ENCODE measurements around the gene CALML6. TPM values are rescaled to one million over a fixed set of nuclear protein-coding genes. Genes with fewer than 3 reads are reported as not detected.
"Not testable (repeated sequence)": the region's sequence is repeated elsewhere in the genome, so short reads cannot be mapped to it uniquely, and the experiment has no call there.

The CALML6 gene, protein sequence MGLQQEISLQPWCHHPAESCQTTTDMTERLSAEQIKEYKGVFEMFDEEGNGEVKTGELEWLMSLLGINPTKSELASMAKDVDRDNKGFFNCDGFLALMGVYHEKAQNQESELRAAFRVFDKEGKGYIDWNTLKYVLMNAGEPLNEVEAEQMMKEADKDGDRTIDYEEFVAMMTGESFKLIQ
- total RNA-seq (2014; rRNA removed; shearing (Covaris generic)): 0.91 TPM in 1 of 2 replicates, not detected in the other

- DNase-seq (ENCODE audit: low spot score): no peak
Measured at GRCh38 chr1:1914971-1915692, at the start of gene CALML6. TSS of gene CALML6 (plus strand) at chr1:1915260. CDS start at chr1:1915281, 21 bp downstream.

DNA sequence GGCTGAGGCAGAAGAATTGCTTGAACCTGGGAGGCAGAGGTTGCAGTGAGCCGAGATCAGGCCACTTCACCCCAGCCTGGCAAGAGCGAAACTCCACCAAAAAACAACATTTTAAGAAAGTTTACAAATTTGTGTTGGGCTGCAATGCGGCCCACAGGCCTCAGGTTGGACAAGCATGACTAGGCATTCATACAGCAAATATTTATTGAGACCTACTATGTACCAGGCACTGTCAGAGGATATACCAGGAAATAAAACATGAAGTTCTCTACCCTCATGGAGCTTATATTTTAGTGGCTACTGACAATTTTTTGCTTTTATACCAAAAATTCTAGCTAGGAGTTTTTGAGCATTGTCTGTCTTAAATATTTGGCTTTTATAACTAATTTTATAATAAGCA lies 47.9 kb upstream of the CALML6 start:
- DNase-seq (ENCODE audit: low spot score): no peak

- no peak for DNase-seq (ENCODE audit: low spot score)
Measured at GRCh38 chr1:1869469-1869868, 45.6 kb upstream of the CALML6 start.

DNA sequence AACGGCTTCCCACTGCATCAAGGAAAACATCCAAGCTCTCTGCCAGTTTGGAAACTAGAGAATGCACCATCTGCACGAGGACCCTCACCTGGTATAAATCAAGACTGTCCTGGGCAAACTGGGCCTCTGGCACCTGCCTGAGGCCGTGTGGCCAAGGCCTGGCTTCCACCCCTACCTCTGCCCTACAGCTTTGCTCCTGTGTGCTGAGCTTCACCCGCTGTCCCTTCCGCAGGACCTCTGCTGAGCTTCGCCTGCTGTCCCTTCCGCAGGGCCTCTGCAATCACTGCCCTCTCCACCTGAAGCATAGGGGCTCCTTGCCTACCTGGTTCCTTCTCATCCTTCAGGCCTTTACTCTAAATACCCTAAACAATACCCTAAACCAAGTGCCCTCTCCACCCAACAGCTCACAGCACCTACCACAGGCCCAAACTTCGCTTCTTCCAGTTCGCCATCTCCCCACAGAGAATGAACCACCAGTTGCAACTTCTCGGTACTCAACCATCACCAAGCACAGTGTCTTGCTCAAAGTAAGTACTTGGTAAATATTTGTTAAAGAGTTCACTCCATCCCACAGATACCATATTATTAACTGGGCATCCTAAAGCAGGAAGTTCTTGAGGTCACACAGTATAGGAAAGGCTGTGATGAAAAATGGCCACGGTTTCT lies 42.6 kb upstream of the CALML6 start:
- DNase-seq (ENCODE audit: low spot score): no peak

DNA sequence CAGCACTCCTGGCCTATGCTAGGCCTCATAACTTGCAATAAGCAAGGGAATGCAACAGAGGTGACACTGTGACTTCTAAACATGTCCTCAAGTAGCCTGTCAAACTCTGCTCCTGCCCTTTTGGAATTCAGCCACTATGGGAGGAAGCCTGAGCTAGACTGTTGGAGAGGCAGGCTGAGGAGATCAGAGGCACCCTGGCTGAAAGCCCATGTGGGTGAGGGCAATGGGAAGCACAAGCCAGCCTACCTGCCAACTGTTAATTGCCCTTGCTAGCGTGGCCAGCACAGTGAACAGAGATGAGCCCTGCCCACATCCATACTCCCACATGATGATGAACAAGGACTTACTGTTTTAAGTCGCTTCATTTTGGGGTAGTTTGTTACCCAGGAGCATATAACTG lies 41.9 kb upstream of the CALML6 start:
- no peak for DNase-seq (ENCODE audit: low spot score)

- no peak for DNase-seq (ENCODE audit: low spot score)
Measured at GRCh38 chr1:1874901-1875300, 40.2 kb upstream of the CALML6 start.

DNA sequence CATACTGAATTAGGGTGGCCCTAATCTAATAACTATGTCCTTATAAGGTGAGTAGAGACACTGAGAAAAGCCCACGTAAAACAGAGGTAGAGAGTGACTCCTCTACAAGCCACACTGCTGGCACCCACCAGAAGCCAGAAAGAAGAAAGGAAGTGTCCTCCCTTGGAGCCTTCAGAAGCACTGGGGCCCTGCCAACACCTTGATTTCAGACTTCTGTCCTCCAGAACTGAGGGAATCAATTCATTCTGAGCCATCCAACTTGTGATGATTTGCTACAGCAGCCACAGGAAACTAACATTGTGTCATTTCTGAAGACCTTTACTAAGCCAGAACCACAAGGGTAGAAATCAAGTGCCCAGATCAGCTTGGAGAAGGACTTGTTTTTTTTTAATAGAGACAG lies 39.1 kb upstream of the CALML6 start:
- no peak for DNase-seq (ENCODE audit: low spot score)

GRCh38 chr1:1876335-1876930 lies 38.6 kb upstream of the CALML6 start:
- DNase-seq (ENCODE audit: low spot score): no peak

- DNase-seq (ENCODE audit: low spot score): no peak
Measured at GRCh38 chr1:1877865-1878436, 37.1 kb upstream of the CALML6 start.

GRCh38 chr1:1879942-1880341 lies 35.1 kb upstream of the CALML6 start:
- no peak for DNase-seq (ENCODE audit: low spot score)

DNA sequence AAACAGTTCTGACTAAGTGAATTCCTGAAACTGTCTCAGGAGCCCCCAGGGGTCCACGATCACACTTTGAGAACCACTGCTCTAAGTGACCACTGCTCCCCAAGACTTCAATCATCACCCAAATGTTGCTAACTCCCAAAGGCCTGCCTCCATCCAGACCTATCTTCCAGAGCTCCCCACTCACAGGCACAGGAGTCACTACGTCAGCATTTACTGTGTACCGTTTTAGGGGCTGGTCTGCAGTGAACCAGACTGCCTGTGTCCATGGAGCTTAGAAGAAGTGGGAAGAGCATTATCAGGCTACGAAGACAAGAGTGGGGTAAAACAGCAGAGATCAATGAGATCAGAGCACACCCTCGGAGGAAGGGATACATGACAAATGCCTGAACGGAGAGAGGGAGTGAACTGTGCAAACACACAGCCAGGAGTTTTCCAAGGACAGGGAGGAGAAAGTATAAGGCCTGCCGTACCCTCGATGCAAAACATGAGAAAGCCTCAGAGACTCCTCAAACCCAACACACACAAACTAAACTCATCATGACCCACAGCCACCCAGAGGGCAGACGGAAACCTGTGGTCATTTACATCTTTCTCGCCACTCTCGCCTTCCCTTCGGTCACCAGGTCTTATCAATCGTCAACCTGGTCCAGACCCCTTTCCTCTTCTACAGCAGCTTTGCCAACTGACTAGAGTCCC lies 34.3 kb upstream of the CALML6 start:
- no peak for DNase-seq (ENCODE audit: low spot score)

- DNase-seq (ENCODE audit: low spot score): no peak
Measured at GRCh38 chr1:1881727-1882126, 33.3 kb upstream of the CALML6 start.

GRCh38 chr1:1883092-1883873 lies 31.8 kb upstream of the CALML6 start:
- no peak for DNase-seq (ENCODE audit: low spot score)

DNA sequence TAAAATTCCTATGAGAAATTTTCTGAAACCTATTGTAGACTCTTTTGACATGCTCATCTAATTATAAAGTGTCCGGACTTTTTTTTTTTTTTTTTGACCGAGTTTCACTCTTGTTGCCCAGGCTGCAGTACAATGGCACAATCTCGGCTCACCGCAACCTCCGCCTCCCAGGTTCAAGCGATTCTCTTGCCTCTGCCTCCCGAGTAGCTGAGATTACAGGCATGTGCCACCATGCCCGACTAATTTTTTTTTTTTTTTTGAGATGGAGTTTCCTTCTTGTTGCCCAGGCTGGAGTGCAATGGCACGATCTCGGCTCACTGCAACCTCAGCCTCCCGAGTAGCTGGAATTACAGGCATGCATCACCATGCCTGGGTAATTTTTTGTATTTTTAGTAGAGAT lies 31.2 kb upstream of the CALML6 start:
- DNase-seq (ENCODE audit: low spot score): not testable (repeated sequence)

- no peak for DNase-seq (ENCODE audit: low spot score)
Measured at GRCh38 chr1:1889090-1889750, 25.8 kb upstream of the CALML6 start.

- DNase-seq (ENCODE audit: low spot score): peak; percentile 35
Measured at GRCh38 chr1:1889847-1890505, 25.1 kb upstream of the CALML6 start.

DNA sequence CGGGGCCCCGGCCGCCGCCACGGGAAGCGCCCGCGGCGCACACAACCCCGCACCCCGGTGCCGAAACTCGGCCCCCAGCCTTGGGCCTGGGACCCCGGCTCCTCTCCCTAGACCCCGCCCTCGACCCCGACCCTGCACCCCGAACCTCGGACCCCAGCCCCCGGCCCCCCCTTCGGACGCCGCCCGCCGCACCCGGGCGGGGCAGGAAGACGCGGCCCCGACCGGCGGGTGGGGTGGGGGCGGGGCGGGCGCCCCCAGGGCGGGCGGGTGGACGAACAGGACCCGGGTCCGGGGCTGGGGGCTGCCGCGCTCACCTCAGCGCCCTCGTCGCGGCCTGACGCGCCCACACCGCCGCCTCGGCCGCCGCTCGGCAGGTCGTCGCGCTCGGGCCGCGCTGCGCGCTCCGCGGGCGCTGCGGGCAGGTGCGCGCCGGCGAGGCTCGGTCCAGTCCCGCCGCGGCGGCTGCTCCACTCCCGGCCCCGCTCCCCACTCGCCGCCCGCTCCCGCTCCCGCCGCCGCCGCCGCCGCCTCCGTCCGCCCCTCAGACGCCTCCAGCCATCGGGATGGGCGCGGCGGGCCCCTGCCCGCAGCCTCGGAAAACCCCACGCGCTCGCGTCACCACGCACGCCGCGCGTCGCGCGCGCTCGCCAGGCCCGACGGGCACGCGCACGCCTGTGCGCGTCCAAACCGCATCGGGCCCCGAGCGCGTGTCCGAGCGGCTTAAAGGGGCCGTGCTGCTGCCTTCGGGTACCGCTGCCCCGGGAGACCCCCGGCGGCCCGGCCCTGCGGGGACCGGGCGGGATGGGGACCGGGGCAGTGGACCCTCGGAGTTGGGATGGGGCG lies 24.3 kb upstream of the CALML6 start, which contains the start of gene GNB1:
Gene GNB1, minus strand, starts transcription at position 582 of the 843 bp plus-strand sequence. CDS start 65,634 bp downstream, outside the sequence.
- DNase-seq (ENCODE audit: low spot score): peak; percentile 84

GRCh38 chr1:1891349-1892078 lies 23.5 kb upstream of the CALML6 start:
- DNase-seq (ENCODE audit: low spot score): no peak
